Activated T-cell treated with anti-CD3 and anti-CD28 coated beads, Interleukin-2, amount 50 U/mL, for 1 hour (primary cell): Measurements from ENCODE around the gene CEP68.
"Not testable (repeated sequence)": the region's sequence is repeated elsewhere in the genome, so short reads cannot be mapped to it uniquely, and the experiment has no call there.

Source experiments
- DNase-seq: peaks from one replicate; pipeline ENCODE4 v3.0.0-alpha.2; 2020

Gene CEP68

GRCh38 chr2:65093211-65093610 is 37.0 kb downstream of the CEP68 start:
- DNase-seq: no peak

GRCh38 chr2:65096948-65097347 is 40.7 kb downstream of the CEP68 start:
- DNase-seq: no peak

GRCh38 chr2:65097844-65098243 is 41.6 kb downstream of the CEP68 start:
- no peak for DNase-seq

GRCh38 chr2:65098741-65099140 is 42.5 kb downstream of the CEP68 start:
- no peak for DNase-seq

- DNase-seq: no peak
These were observed 44.9 kb downstream of the CEP68 start for GRCh38 chr2:65101071-65101470.

GRCh38 chr2:65103013-65103715 is 46.9 kb downstream of the CEP68 start:
- no peak for DNase-seq

GRCh38 chr2:65107530-65107929 is 51.3 kb downstream of the CEP68 start:
- no peak for DNase-seq

- DNase-seq: no peak
These were observed 52.6 kb downstream of the CEP68 start for GRCh38 chr2:65108780-65109179.

GRCh38 chr2:65112633-65113032 is 56.4 kb downstream of the CEP68 start:
- no peak for DNase-seq

- DNase-seq: no peak
These were observed 57.0 kb downstream of the CEP68 start for GRCh38 chr2:65113229-65113628.

GRCh38 chr2:65113816-65114215 is 57.6 kb downstream of the CEP68 start:
- DNase-seq: no peak

- no peak for DNase-seq
These were observed 58.7 kb downstream of the CEP68 start for GRCh38 chr2:65114921-65115320.

GRCh38 chr2:65116645-65117044 is 60.4 kb downstream of the CEP68 start:
- DNase-seq: no peak

- DNase-seq: no peak
These were observed 64.9 kb downstream of the CEP68 start for GRCh38 chr2:65120990-65121693.

- DNase-seq: no peak
These were observed 66.1 kb downstream of the CEP68 start for GRCh38 chr2:65122313-65122712.

GRCh38 chr2:65125457-65125856 is 69.2 kb downstream of the CEP68 start:
- DNase-seq: not testable (repeated sequence)

- DNase-seq: no peak
These were observed 72.3 kb downstream of the CEP68 start for GRCh38 chr2:65128297-65129190.

GRCh38 chr2:65129286-65129825 is 73.1 kb downstream of the CEP68 start:
- DNase-seq: no peak

GRCh38 chr2:65129826-65130663 is 73.8 kb downstream of the CEP68 start, which contains the start of gene RAB1A:
TSS of gene RAB1A (minus strand) at chr2:65130106. CDS start at chr2:65129915, 191 bp downstream.
- DNase-seq: peak; percentile 97

GRCh38 chr2:65130664-65131175 is 74.5 kb downstream of the CEP68 start:
- no peak for DNase-seq

- not testable (repeated sequence) for DNase-seq
These were observed 76.7 kb downstream of the CEP68 start for GRCh38 chr2:65132930-65133329.

GRCh38 chr2:65133626-65134025 is 77.4 kb downstream of the CEP68 start:
- DNase-seq: no peak
